Spleen (tissue), 7 donors: ENCODE data around the gene SORBS1.

ENCODE experiments used
- CTCF ChIP-seq, 11 experiments: fragments of 200-600 bp in 7 of 11; fragments of 450-650 bp in 4 of 11; sonication (generic) in 4 of 11; IDR thresholded peaks in 8 of 11; conservative IDR thresholded peaks in 3 of 11; 1 replicate in 7 of 11; 2 replicates in 4 of 11; pipeline versions ENCODE4 v1.4.0 to v1.8.0; 2016 to 2021; ENCODE audit warnings: antibody characterized with exemption in 11 of 11, inconsistent platforms in 4 of 11, mild to moderate bottlenecking in 1 of 11
- POLR2A ChIP-seq, 3 donors: fragments of 450-650 bp; IDR thresholded peaks; one replicate each; pipeline ENCODE4 v1.5.1; 2017; ENCODE audit warnings: antibody characterized with exemption in 3 of 3, mild to moderate bottlenecking in 1 of 3
- POLR2AphosphoS5 ChIP-seq, 3 donors: sonication (generic); formaldehyde crosslinking; IDR thresholded peaks; one replicate each; pipeline ENCODE4 v1.5.1; 2017; ENCODE audit warnings: antibody characterized with exemption in 3 of 3
- donor health status: DM: no; HTN: no; CAD: no; lungs with moderate emphysema.
- donor health status: DM: no; HTN: no; CAD: no.
- donor health status: DM: no; HTN: no; CAD: no.

- TF ChIP-seq CTCF (IDR thresholded peaks at IDR 0.05 in 8 of 11, conservative IDR thresholded peaks at IDR 0.05 in 3 of 11) (no peak), POLR2A (IDR thresholded peaks at IDR 0.05) (no peak), POLR2AphosphoS5 (IDR thresholded peaks at IDR 0.05) (peak in 2 of 3 donors; percentile 49 to 85)
Observed at GRCh38 chr10:95276367-95277200, 284.6 kb downstream of the SORBS1 start.
